ENCODE data around the gene RBBP8NL.

The RBBP8NL gene

GRCh38 chr20:62362991-62363919 is 64.1 kb downstream of the RBBP8NL start:
- no peak for DNase-seq (ENCODE audit: low read depth)

DNA sequence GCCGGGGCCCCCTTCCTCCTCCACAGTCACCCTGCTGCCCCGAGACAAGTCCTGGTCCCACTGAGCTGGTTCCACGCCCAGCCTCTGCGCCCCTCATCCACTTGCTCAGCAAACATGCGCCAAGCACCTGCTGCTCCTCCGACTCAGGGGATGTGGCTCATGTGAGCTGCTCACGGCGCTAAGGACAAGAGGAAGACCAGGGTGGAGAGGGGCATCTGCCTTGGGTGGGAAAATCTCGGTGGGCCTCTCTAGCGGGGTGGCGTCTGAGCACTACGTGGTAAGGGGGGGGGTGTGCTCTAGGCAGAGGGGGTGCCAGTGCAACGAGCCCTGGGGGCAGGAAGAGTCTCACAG is 64.8 kb downstream of the RBBP8NL start:
- no peak for DNase-seq (ENCODE audit: low read depth)

- DNase-seq (ENCODE audit: low read depth): no peak
These were observed 65.3 kb downstream of the RBBP8NL start for GRCh38 chr20:62361799-62362589.

DNA sequence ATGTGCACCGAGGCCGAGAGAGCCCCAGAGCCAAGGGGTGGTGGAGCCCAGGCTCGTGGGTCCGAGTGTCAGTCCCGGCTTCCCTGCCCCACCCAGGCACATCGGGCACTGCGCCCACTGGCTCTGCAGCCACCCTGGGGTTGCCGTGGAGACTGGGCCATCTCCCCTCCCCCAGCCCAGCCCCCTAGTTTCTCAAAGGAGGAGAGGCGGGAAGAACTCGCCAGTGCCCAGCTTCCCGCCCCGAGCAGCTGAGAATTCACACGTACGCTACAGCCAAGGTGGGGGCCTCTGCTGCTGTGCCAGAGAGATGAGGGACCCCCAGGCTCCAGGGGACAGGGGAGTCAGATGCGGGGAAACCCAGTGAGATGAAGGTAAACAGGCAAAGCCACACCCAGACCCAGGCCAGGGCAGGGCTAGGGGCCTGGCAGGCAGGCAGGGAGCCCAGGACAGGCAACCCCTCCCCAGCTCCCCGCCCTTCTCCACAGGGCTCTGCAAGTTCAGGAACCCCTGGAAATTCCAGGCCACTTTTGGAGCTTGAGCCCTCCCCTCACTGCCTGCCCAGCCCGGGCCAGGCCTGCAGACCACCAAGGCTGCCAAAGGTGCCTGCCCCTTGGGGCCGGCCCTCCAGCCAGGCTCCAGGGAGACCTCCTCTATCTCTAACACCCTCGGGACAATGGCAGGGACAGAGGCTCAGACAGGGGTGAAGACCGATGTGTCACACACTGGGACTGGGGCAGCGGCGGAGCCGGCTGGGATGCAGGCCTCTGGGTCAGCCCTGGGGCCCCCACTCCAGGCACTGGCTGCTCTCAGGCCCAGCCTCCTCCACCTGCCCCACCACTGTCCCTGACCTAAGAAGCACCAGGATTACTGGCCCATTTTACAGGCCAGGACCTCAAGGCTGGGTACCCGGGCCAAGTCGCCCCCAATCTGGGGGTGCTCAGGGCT is 66.2 kb downstream of the RBBP8NL start:
- no peak for DNase-seq (ENCODE audit: low read depth)
